ENCODE measurements around the gene CSNK2A1.
"Not testable (repeated sequence)": the region's sequence is repeated elsewhere in the genome, so short reads cannot be mapped to it uniquely, and the experiment has no call there.

CSNK2A1 gene

GRCh38 chr20:543369-544152 lies at the start of gene CSNK2A1:
Gene CSNK2A1, minus strand, starts transcription at chr20:543790. Its CDS starts 35,239 bp downstream, at chr20:508551.
- DNase-seq (ENCODE audit: low spot score): peak; percentile 96

- no peak for DNase-seq (ENCODE audit: low spot score)
Measured at GRCh38 chr20:592506-592905, 48.9 kb upstream of the CSNK2A1 start.

GRCh38 chr20:591941-592340 lies 48.4 kb upstream of the CSNK2A1 start:
- no peak for DNase-seq (ENCODE audit: low spot score)

GRCh38 chr20:588932-589672 lies 45.5 kb upstream of the CSNK2A1 start:
- peak; percentile 49 for DNase-seq (ENCODE audit: low spot score)

GRCh38 chr20:588476-588875 lies 44.9 kb upstream of the CSNK2A1 start:
- no peak for DNase-seq (ENCODE audit: low spot score)

GRCh38 chr20:584971-585301 lies 41.3 kb upstream of the CSNK2A1 start:
- DNase-seq (ENCODE audit: low spot score): no peak

GRCh38 chr20:584161-584970 lies 40.8 kb upstream of the CSNK2A1 start:
- no peak for DNase-seq (ENCODE audit: low spot score)

GRCh38 chr20:582204-582603 lies 38.6 kb upstream of the CSNK2A1 start:
- DNase-seq (ENCODE audit: low spot score): no peak

- DNase-seq (ENCODE audit: low spot score): not testable (repeated sequence)
Measured at GRCh38 chr20:578940-579690, 35.5 kb upstream of the CSNK2A1 start.

- DNase-seq (ENCODE audit: low spot score): no peak
Measured at GRCh38 chr20:577167-577791, 33.7 kb upstream of the CSNK2A1 start.

- DNase-seq (ENCODE audit: low spot score): no peak
Measured at GRCh38 chr20:576156-576555, 32.6 kb upstream of the CSNK2A1 start.

GRCh38 chr20:575230-575629 lies 31.6 kb upstream of the CSNK2A1 start:
- no peak for DNase-seq (ENCODE audit: low spot score)

- DNase-seq (ENCODE audit: low spot score): no peak
Measured at GRCh38 chr20:574297-574942, 30.8 kb upstream of the CSNK2A1 start.

GRCh38 chr20:573414-574296 lies 30.1 kb upstream of the CSNK2A1 start:
- DNase-seq (ENCODE audit: low spot score): no peak

- DNase-seq (ENCODE audit: low spot score): no peak
Measured at GRCh38 chr20:572727-573126, 29.1 kb upstream of the CSNK2A1 start.

GRCh38 chr20:571754-572441 lies 28.3 kb upstream of the CSNK2A1 start:
- no peak for DNase-seq (ENCODE audit: low spot score)

- DNase-seq (ENCODE audit: low spot score): no peak
Measured at GRCh38 chr20:568673-569415, 25.3 kb upstream of the CSNK2A1 start.

GRCh38 chr20:568097-568652 lies 24.6 kb upstream of the CSNK2A1 start:
- DNase-seq (ENCODE audit: low spot score): no peak

Measured in germinal center (tissue), 1 donor.